ENCODE measurements around the gene PRRT1. TPM values are rescaled to one million over a fixed set of nuclear protein-coding genes. Genes with fewer than 3 reads are reported as not detected.
"Not testable (repeated sequence)": the region's sequence is repeated elsewhere in the genome, so short reads cannot be mapped to it uniquely, and the experiment has no call there.

The PRRT1 gene
- total RNA-seq, 1 experiment from 2014 or later: not detected

DNA sequence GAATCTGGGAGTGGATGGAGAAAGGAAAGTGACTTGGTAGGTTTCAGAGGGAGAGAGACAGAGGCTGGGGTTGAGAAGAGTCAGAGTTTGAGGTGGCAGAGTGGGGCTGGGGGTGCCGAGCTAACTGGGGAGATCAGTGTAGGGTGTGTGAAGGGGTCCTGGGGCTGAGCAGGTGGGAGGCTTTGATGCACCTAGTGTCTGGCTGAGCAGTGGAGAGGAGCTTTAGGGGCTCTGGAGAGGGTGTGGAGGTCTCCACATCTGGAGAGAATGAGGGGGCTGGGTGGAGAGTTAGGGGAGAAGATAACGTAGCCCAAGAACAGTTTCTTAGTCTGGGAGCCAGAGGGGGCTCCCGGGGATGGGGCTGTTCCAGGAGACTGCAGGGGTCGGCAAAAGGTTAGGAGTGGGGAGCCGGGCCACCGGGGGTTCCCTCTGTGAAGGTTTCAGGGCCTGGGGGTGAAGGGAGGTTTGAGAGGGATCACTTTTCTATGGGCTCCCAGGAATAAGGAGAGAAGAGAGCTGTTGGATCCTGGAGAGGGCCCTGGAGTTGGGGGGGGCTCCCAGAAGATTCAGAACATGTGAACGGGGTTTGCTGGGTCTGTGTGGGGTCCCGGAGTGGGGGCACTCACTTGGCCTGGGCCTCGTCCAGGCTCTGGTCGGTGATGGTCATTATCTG is 37.5 kb upstream of the PRRT1 start:
- Histone ChIP-seq H2AFZ (ENCODE audit: low read length) (no peak overlapping the region), H3K36me3 (ENCODE audit: low read depth, low read length) (no peaks in the 10 kb centered on the region), H3K4me3 (ENCODE audit: low read length) (peak overlapping the region; percentile 84), H3K9ac (ENCODE audit: low read length) (peak overlapping the region; percentile 78), H3K9me3 (ENCODE audit: low read length) (no peaks in the 10 kb centered on the region), H3K4me1 (ENCODE audit: insufficient read depth, low read length) (peaks cover 25% of the 10 kb centered on the region), H3K27me3 (ENCODE audit: low read length) (no peaks in the 10 kb centered on the region), H3K27ac (ENCODE audit: low read length) (no peak overlapping the region), H3K4me2 (ENCODE audit: low read length) (peak overlapping the region; percentile 81), H4K20me1 (ENCODE audit: low read length) (no peaks in the 10 kb centered on the region), H3F3A (ENCODE audit: low read length, unreplicated experiment) (no peaks in the 10 kb centered on the region), H3K79me2 (ENCODE audit: low read length) (peaks cover 18% of the 10 kb centered on the region), H3K9me2 (replicated peaks; ENCODE audit: low read length) (no peaks in the 10 kb centered on the region)
- TF ChIP-seq EZH2 (IDR thresholded peaks at IDR 0.05; ENCODE audit: low read length, unreplicated experiment) (no peak), EZH2phosphoT487 (IDR thresholded peaks at IDR 0.05; ENCODE audit: borderline replicate concordance, low read length) (no peak)
- TF ChIP-seq, protein P1, sequence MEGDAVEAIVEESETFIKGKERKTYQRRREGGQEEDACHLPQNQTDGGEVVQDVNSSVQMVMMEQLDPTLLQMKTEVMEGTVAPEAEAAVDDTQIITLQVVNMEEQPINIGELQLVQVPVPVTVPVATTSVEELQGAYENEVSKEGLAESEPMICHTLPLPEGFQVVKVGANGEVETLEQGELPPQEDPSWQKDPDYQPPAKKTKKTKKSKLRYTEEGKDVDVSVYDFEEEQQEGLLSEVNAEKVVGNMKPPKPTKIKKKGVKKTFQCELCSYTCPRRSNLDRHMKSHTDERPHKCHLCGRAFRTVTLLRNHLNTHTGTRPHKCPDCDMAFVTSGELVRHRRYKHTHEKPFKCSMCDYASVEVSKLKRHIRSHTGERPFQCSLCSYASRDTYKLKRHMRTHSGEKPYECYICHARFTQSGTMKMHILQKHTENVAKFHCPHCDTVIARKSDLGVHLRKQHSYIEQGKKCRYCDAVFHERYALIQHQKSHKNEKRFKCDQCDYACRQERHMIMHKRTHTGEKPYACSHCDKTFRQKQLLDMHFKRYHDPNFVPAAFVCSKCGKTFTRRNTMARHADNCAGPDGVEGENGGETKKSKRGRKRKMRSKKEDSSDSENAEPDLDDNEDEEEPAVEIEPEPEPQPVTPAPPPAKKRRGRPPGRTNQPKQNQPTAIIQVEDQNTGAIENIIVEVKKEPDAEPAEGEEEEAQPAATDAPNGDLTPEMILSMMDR (conservative IDR thresholded peaks at IDR 0.05; ENCODE audit: low read depth, low read length): no peak
- ATAC-seq (no peak), DNase-seq (no peak)
- ChIA-PET POLR2A (ENCODE audit: unreplicated experiment) (no interaction called here), CTCF (no interaction called here)
- intact Hi-C loops (cut with micrococcal nuclease): no loop called here
- no TSS peak for BruUV-seq (replicated peaks)

DNA sequence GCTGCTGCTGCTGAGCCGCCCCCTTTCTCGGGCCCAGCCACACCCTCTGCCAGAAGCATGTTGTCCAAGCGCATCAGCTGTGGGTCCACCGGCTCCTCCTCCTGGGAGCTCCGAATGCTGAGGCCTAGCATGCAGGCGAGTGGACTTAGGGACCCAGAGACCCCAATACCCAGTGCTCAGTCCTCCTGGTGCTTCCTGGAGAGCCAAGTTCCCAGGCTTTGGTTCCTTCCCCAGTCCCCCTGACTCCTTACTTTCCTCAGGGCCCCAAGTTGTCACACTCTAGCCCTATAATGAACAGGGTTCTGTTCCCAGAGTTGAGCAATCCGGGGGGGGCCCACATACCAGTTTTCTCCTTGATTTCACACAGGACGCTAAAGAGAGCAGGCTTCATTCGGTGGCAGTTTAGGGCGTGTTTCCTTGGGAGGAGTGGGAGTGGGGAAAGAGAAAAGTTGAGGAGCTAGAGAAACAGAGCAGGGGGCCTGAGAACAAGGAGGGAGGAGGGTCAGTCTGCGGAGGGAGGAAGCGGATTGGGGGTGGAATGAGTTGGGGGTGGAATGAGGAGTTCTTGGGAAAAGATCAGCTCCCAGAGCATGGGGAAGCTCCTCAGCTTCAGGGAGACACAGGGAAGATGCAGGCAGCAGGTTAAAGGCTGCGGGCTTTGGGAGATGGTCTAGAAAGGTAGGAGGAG is 36.8 kb upstream of the PRRT1 start:
- Histone ChIP-seq H4K20me1 (ENCODE audit: low read length) (no peaks in the 10 kb centered on the region), H3K4me2 (ENCODE audit: low read length) (peak overlapping the region; percentile 81), H3K79me2 (ENCODE audit: low read length) (peaks cover 18% of the 10 kb centered on the region), H3F3A (ENCODE audit: low read length, unreplicated experiment) (no peaks in the 10 kb centered on the region), H3K9ac (ENCODE audit: low read length) (peak overlapping the region; percentile 78), H3K36me3 (ENCODE audit: low read depth, low read length) (no peaks in the 10 kb centered on the region), H3K4me3 (ENCODE audit: low read length) (peak overlapping the region; percentile 84), H3K9me3 (ENCODE audit: low read length) (no peaks in the 10 kb centered on the region), H3K9me2 (replicated peaks; ENCODE audit: low read length) (no peaks in the 10 kb centered on the region), H2AFZ (ENCODE audit: low read length) (no peak overlapping the region), H3K27me3 (ENCODE audit: low read length) (no peaks in the 10 kb centered on the region), H3K27ac (ENCODE audit: low read length) (no peak overlapping the region), H3K4me1 (ENCODE audit: insufficient read depth, low read length) (peaks cover 25% of the 10 kb centered on the region)
- ChIA-PET POLR2A (ENCODE audit: unreplicated experiment) (no interaction called here), CTCF (no interaction called here)
- intact Hi-C loops (cut with micrococcal nuclease): no loop called here
- TF ChIP-seq, protein P1 (conservative IDR thresholded peaks at IDR 0.05; ENCODE audit: low read depth, low read length): no peak
- TF ChIP-seq EZH2 (IDR thresholded peaks at IDR 0.05; ENCODE audit: low read length, unreplicated experiment) (no peak), EZH2phosphoT487 (IDR thresholded peaks at IDR 0.05; ENCODE audit: borderline replicate concordance, low read length) (no peak)
- BruUV-seq (replicated peaks): TSS peak; percentile 21
- ATAC-seq: no peak
- no peak for DNase-seq

DNA sequence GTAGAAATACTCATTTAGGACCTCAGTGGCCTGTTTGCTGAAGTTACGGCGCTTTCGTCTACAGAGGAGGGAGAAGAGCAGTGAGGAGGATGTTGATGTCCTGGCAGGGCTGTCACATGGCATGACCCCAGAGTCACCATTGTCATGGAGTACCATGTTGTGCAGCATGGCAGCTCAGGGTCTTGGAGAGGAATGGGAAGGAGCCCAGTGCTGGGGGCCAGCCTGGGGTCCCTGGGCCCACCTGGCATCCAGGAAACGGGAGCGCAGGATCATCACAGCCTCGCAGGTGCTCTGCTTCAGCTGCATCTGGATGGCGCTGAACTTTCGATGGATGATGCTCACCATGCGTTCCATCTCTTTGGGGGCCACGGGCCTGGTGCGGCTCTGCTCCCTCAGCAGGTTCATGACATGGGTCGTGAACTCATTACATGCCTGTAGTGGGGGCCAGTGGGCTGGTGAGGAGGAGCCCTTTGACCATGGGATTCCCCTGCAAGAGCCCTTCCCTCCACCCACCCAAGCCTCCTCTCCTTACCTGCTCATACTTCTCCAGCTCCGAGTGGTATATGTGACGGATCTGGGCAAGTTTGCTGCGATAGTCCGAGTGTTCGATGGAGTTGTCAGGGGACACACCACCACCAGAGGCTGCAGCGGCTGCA is 36.1 kb upstream of the PRRT1 start:
- CTCF ChIA-PET; H2AFZ ChIP-seq (ENCODE audit: low read length); H3K36me3 ChIP-seq (ENCODE audit: low read depth, low read length); H3F3A ChIP-seq (ENCODE audit: low read length, unreplicated experiment); H3K9me3 ChIP-seq (ENCODE audit: low read length); H3K27me3 ChIP-seq (ENCODE audit: low read length); POLR2A ChIA-PET (ENCODE audit: unreplicated experiment); H3K9ac ChIP-seq (ENCODE audit: low read length); H4K20me1 ChIP-seq (ENCODE audit: low read length); BruUV-seq (replicated peaks); H3K4me3 ChIP-seq (ENCODE audit: low read length); H3K9me2 ChIP-seq (replicated peaks; ENCODE audit: low read length); intact Hi-C loops (cut with micrococcal nuclease); DNase-seq; ATAC-seq; H3K27ac ChIP-seq (ENCODE audit: low read length): not testable (repeated sequence)
- Histone ChIP-seq H3K79me2 (ENCODE audit: low read length) (peaks cover 18% of the 10 kb centered on the region), H3K4me1 (ENCODE audit: insufficient read depth, low read length) (peaks cover 22% of the 10 kb centered on the region), H3K4me2 (ENCODE audit: low read length) (peak overlapping the region; percentile 81; the same call in 1 of the 2 replicates)

Measured in PC-3 (cell line).